OCI-LY7 (cell line): ENCODE data around the gene RUNX1.

Experiments used
- CTCF ChIP-seq: fragments of 200-600 bp; sonication (generic); conservative IDR thresholded peaks from 2 replicates; pipeline ENCODE4 v1.5.1; 2014; ENCODE audit warnings: mild to moderate bottlenecking, antibody characterized with exemption, low read length, moderate library complexity, mixed read lengths
- EZH2phosphoT487 ChIP-seq: fragments of 200-600 bp; sonication (generic); IDR thresholded peaks from 2 replicates; pipeline ENCODE4 v1.6.1; 2018; ENCODE audit warnings: low read depth, borderline replicate concordance, mild to moderate bottlenecking, mixed run types, antibody characterized with exemption, low read length, moderate library complexity, mixed read lengths

- no peak for TF ChIP-seq CTCF
- TF ChIP-seq EZH2phosphoT487, result no peak
These were observed 167.7 kb downstream of the RUNX1 start for GRCh38 chr21:34881421-34881820.
